ENCODE data around the gene LRP1.

Gene LRP1

GRCh38 chr12:57192920-57193319, 64.6 kb downstream of the LRP1 start:
- Mint-ChIP-seq H3K4me3 (no peak overlapping the region), H3K4me1 (no peaks in the 10 kb centered on the region)
- DNase-seq = no peak

DNA sequence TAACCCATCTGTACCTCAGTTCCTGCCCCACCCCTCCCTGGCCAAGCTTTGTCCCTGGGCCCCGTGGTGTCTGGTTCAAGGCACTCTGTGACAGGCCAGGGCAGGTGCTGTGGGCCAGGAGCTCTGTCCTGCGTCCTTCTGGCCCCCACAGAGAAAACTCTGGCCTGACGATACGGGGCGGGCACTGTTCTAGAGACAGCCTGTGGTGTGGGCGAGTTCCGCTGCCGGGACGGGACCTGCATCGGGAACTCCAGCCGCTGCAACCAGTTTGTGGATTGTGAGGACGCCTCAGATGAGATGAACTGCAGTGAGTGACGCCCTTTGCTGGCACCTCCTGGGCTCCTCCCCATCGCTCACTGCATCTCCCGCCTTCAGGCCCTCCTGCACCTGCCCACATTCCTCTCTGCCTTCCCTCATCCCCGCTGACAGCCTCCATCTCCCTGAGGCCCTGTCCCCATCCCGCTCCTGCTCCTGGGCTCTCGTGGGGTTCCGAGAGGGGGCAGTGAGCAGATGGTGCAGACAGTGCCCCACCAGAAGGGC, 65.5 kb downstream of the LRP1 start:
- ATAC-seq (no peak), DNase-seq (no peak)
- Mint-ChIP-seq H3K4me1 (no peaks in the 10 kb centered on the region), H3K9me3 (no peaks in the 10 kb centered on the region), H3K4me3 (no peak overlapping the region), H3K27ac (no peak overlapping the region), H3K27me3 (no peaks in the 10 kb centered on the region)

More at GRCh38 chr12:57192920-57193319, 64.6 kb downstream of the LRP1 start:
- ATAC-seq = no peak
- H3K27ac Mint-ChIP-seq = no peak overlapping the region
- H3K9me3 Mint-ChIP-seq = no peaks in the 10 kb centered on the region
- H3K27me3 Mint-ChIP-seq = no peaks in the 10 kb centered on the region

DNA sequence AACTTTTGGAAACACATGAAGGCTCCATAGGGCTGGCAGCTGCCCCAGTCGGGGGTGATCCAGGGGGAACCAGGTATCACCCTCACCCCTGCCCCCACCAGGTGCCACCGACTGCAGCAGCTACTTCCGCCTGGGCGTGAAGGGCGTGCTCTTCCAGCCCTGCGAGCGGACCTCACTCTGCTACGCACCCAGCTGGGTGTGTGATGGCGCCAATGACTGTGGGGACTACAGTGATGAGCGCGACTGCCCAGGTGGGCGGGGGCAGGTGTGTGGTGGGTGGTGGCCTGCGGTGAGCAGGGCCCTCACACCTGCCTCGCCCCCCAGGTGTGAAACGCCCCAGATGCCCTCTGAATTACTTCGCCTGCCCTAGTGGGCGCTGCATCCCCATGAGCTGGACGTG, 66.0 kb downstream of the LRP1 start:
- Mint-ChIP-seq H3K4me3 (no peak overlapping the region), H3K27ac (no peak overlapping the region), H3K9me3 (no peaks in the 10 kb centered on the region), H3K4me1 (no peaks in the 10 kb centered on the region), H3K27me3 (no peaks in the 10 kb centered on the region)
- DNase-seq (no peak), ATAC-seq (no peak)

DNA sequence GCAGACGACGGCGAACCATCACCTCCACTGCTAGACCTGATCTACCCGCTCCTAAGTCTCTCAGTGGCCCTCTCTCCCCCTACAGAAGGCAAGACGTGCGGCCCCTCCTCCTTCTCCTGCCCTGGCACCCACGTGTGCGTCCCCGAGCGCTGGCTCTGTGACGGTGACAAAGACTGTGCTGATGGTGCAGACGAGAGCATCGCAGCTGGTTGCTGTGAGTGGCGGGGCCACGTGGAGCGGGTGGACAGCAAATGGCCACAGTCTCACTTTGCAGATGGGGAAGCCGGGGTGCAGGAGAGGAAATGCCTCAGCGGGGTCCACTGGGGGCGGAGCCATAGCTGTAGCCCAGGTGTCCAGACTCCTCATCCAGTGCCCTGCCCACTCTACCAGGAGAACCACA, 66.9 kb downstream of the LRP1 start:
- no peak overlapping the region for H3K4me3 Mint-ChIP-seq
- no peak for DNase-seq

GRCh38 chr12:57195611-57196371, 67.5 kb downstream of the LRP1 start:
- no peak for DNase-seq
- Mint-ChIP-seq H3K27ac (no peak overlapping the region), H3K9me3 (no peaks in the 10 kb centered on the region), H3K27me3 (no peaks in the 10 kb centered on the region), H3K4me3 (no peak overlapping the region), H3K4me1 (no peaks in the 10 kb centered on the region)
- ATAC-seq = no peak

More for the DNA sequence above, 66.9 kb downstream of the LRP1 start:
- no peaks in the 10 kb centered on the region for H3K4me1 Mint-ChIP-seq
- no peaks in the 10 kb centered on the region for H3K27me3 Mint-ChIP-seq
- ATAC-seq = no peak
- H3K27ac Mint-ChIP-seq = peak overlapping the region in 1 of 2 donors; percentile 27
- H3K9me3 Mint-ChIP-seq = no peaks in the 10 kb centered on the region

GRCh38 chr12:57196439-57196838, 68.2 kb downstream of the LRP1 start:
- DNase-seq = no peak
- H3K4me3 Mint-ChIP-seq = no peak overlapping the region
- peak overlapping the region in 1 of 2 donors; percentile 35 for H3K27ac Mint-ChIP-seq
- no peaks in the 10 kb centered on the region for H3K4me1 Mint-ChIP-seq
- H3K27me3 Mint-ChIP-seq = no peaks in the 10 kb centered on the region
- no peak for ATAC-seq
- H3K9me3 Mint-ChIP-seq = no peaks in the 10 kb centered on the region

DNA sequence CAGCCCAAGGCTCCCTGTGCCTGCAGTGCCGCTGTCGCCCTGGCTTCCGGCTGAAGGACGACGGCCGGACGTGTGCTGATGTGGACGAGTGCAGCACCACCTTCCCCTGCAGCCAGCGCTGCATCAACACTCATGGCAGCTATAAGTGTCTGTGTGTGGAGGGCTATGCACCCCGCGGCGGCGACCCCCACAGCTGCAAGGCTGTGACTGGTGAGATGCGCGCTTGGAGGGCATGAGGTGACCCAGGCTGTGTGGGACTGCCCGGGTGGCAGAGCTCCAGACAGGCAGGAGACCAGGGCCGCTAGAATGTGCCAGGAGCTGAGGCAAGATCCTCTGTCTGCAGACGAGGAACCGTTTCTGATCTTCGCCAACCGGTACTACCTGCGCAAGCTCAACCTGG, 68.7 kb downstream of the LRP1 start:
- H3K27ac Mint-ChIP-seq = no peak overlapping the region
- no peaks in the 10 kb centered on the region for H3K9me3 Mint-ChIP-seq
- H3K27me3 Mint-ChIP-seq = no peaks in the 10 kb centered on the region
- DNase-seq = no peak
- H3K4me1 Mint-ChIP-seq = no peaks in the 10 kb centered on the region
- ATAC-seq = no peak
- no peak overlapping the region for H3K4me3 Mint-ChIP-seq

- no peaks in the 10 kb centered on the region for H3K27me3 Mint-ChIP-seq
- ATAC-seq (no peak), DNase-seq (no peak)
- no peaks in the 10 kb centered on the region for H3K9me3 Mint-ChIP-seq
- H3K4me1 Mint-ChIP-seq = no peaks in the 10 kb centered on the region
- no peak overlapping the region for H3K27ac Mint-ChIP-seq
- H3K4me3 Mint-ChIP-seq = no peak overlapping the region
These were observed 70.0 kb downstream of the LRP1 start for GRCh38 chr12:57198329-57198728.

DNA sequence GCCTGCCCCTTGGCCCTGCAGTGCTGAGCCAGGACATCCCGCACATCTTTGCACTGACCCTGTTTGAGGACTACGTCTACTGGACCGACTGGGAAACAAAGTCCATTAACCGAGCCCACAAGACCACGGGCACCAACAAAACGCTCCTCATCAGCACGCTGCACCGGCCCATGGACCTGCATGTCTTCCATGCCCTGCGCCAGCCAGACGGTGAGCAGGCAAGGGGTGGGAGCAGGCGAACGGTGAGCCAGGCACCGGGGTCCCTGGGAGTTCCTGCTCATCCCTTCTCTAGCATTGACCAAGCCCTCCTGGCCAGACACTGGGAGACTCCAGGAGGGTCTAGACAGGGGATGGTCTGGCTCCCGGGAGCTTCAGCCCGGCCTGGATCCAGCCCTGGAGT, 70.9 kb downstream of the LRP1 start:
- DNase-seq (no peak), ATAC-seq (no peak)
- no peak overlapping the region for H3K4me3 Mint-ChIP-seq

DNA sequence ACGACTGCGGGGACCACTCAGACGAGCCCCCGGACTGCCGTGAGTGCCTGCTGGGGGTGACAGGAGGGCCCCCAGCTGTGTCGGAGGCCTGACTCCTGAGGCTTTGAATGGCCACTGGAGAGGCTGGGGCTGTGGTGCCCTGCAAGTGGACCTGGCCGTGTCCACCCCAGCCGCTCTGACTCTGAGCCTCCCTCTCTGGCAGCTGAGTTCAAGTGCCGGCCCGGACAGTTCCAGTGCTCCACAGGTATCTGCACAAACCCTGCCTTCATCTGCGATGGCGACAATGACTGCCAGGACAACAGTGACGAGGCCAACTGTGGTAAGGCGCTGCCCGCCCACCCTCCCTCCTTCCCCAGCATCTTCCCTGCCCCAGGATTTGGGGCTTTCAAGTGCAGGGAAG, 72.2 kb downstream of the LRP1 start:
- DNase-seq (no peak), ATAC-seq (no peak)
- no peak overlapping the region for H3K27ac Mint-ChIP-seq
- no peak overlapping the region for H3K4me3 Mint-ChIP-seq
- H3K4me1 Mint-ChIP-seq = no peaks in the 10 kb centered on the region
- H3K9me3 Mint-ChIP-seq = no peaks in the 10 kb centered on the region
- no peaks in the 10 kb centered on the region for H3K27me3 Mint-ChIP-seq

More for the DNA sequence above, 70.9 kb downstream of the LRP1 start:
- Mint-ChIP-seq H3K27ac (no peak overlapping the region), H3K4me1 (no peaks in the 10 kb centered on the region), H3K9me3 (no peaks in the 10 kb centered on the region), H3K27me3 (no peaks in the 10 kb centered on the region)

DNA sequence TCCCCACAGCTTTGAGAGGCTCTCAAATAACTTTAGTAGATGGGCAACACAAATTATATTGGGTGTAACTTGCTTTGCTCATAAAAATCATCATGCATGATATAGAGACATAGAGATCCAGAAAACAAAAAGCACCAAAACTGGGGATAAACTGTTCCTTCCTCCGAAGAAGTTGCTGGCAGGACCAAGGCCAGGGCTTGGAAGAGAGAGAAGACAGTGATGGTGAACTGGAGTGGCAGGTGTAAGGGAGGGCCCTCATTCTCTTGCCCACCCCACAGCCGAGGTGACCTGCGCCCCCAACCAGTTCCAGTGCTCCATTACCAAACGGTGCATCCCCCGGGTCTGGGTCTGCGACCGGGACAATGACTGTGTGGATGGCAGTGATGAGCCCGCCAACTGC, 72.9 kb downstream of the LRP1 start:
- DNase-seq (no peak), ATAC-seq (no peak)
- no peaks in the 10 kb centered on the region for H3K9me3 Mint-ChIP-seq
- H3K4me3 Mint-ChIP-seq = no peak overlapping the region
- H3K27me3 Mint-ChIP-seq = no peaks in the 10 kb centered on the region
- H3K4me1 Mint-ChIP-seq = no peaks in the 10 kb centered on the region
- H3K27ac Mint-ChIP-seq = no peak overlapping the region

DNA sequence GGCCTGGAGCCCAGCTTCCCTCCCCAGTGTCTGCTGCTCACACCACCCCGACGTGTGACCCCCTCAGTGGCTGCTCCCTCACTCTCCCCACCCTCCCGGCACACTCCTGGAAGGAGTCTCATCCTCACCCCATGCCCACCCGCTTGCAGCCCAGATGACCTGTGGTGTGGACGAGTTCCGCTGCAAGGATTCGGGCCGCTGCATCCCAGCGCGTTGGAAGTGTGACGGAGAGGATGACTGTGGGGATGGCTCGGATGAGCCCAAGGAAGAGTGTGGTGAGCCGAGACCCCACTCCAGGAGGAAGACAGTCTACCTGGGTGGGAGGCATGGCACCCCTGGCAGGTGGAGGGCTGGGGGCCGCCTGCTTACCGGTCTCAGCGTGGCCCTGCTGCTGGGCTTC, 73.3 kb downstream of the LRP1 start:
- H3K4me3 Mint-ChIP-seq = no peak overlapping the region
- no peaks in the 10 kb centered on the region for H3K27me3 Mint-ChIP-seq
- no peak for ATAC-seq
- no peak overlapping the region for H3K27ac Mint-ChIP-seq
- no peaks in the 10 kb centered on the region for H3K4me1 Mint-ChIP-seq
- H3K9me3 Mint-ChIP-seq = no peaks in the 10 kb centered on the region
- DNase-seq = no peak

GRCh38 chr12:57202321-57202720, 74.0 kb downstream of the LRP1 start:
- no peaks in the 10 kb centered on the region for H3K27me3 Mint-ChIP-seq
- no peak for ATAC-seq

GRCh38 chr12:57203201-57203600, 74.9 kb downstream of the LRP1 start:
- H3K4me1 Mint-ChIP-seq = no peaks in the 10 kb centered on the region
- no peaks in the 10 kb centered on the region for H3K27me3 Mint-ChIP-seq
- DNase-seq (no peak), ATAC-seq (no peak)
- H3K27ac Mint-ChIP-seq = no peak overlapping the region
- no peaks in the 10 kb centered on the region for H3K9me3 Mint-ChIP-seq
- H3K4me3 Mint-ChIP-seq = no peak overlapping the region

More at GRCh38 chr12:57202321-57202720, 74.0 kb downstream of the LRP1 start:
- no peaks in the 10 kb centered on the region for H3K4me1 Mint-ChIP-seq
- H3K9me3 Mint-ChIP-seq = no peaks in the 10 kb centered on the region
- no peak for DNase-seq
- no peak overlapping the region for H3K27ac Mint-ChIP-seq
- no peak overlapping the region for H3K4me3 Mint-ChIP-seq

DNA sequence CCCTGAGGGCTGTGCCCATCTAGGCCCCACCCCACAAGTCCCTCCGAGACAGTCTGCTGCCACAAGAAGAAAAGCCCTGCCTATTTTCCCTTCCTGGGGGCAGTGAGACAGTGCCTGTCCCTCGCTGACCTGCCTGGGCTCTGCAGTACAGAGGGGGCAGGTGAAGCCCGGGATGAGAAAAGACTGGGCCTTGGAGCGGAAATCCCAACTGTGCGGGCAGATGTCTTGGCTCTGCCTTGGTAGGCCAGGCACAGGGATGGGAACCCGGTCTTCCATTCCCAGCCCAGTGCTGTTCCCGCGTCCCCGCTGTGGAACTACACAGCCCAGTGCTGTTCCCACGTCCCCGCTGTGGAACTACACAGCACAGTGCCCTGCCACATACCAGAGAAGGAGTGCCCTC, 75.5 kb downstream of the LRP1 start:
- Mint-ChIP-seq H3K4me3 (no peak overlapping the region), H3K27ac (no peak overlapping the region), H3K27me3 (no peaks in the 10 kb centered on the region), H3K4me1 (no peaks in the 10 kb centered on the region), H3K9me3 (no peaks in the 10 kb centered on the region)
- no peak for ATAC-seq
- DNase-seq = no peak

DNA sequence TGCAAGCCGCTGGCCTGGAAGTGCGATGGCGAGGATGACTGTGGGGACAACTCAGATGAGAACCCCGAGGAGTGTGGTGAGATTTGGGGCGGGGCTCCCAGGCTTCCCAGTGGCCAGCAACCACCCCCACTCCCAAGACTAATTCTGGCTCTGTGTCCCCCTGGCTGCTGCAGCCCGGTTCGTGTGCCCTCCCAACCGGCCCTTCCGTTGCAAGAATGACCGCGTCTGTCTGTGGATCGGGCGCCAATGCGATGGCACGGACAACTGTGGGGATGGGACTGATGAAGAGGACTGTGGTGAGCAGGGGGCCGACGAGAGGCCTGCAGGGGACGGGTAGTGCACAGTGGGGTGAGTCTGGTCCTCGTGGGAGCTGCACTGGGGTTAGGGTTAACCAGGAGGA, 76.2 kb downstream of the LRP1 start:
- ATAC-seq (no peak), DNase-seq (no peak)
- Mint-ChIP-seq H3K4me3 (no peak overlapping the region), H3K4me1 (no peaks in the 10 kb centered on the region), H3K9me3 (no peaks in the 10 kb centered on the region), H3K27ac (peak overlapping the region in 1 of 2 donors; percentile 91), H3K27me3 (no peaks in the 10 kb centered on the region)

- Mint-ChIP-seq H3K4me3 (no peak overlapping the region), H3K27me3 (no peaks in the 10 kb centered on the region), H3K27ac (no peak overlapping the region), H3K4me1 (no peaks in the 10 kb centered on the region), H3K9me3 (no peaks in the 10 kb centered on the region)
- DNase-seq = no peak
- no peak for ATAC-seq
These were observed 76.9 kb downstream of the LRP1 start for GRCh38 chr12:57205186-57205585.

All from stimulated activated naive CD8-positive, alpha-beta T cell treated with anti-CD3 and anti-CD28 coated beads, Interleukin-15, amount 100 ng/mL, for 72 hours (primary cell).